ENCODE measurements around the gene CYP4Z1.
"Not testable (repeated sequence)": the region's sequence is repeated elsewhere in the genome, so short reads cannot be mapped to it uniquely, and the experiment has no call there.

CYP4Z1 gene

GRCh38 chr1:47067097-47067594 lies at the start of gene CYP4Z1:
CYP4Z1 (plus strand) TSS chr1:47067231; CDS start chr1:47067491, 260 bp downstream.
- H3K4me3 ChIP-seq (ENCODE audit: low read length), result no peak within 1 kb of the TSS
- TF ChIP-seq ZNF274 (IDR thresholded peaks at IDR 0.05; ENCODE audit: low read depth, low read length), result no peak

GRCh38 chr1:47021070-47021469 lies 46.0 kb upstream of the CYP4Z1 start:
- no peak overlapping the region for H3K4me3 ChIP-seq (ENCODE audit: low read length)
- no peak for TF ChIP-seq ZNF274 (IDR thresholded peaks at IDR 0.05; ENCODE audit: low read depth, low read length)

GRCh38 chr1:47023268-47024140 lies 43.5 kb upstream of the CYP4Z1 start, which contains the start of gene CYP4X1:
CYP4X1 (plus strand) TSS chr1:47023669; CDS start chr1:47023818, 149 bp downstream.
- TF ChIP-seq ZNF274 (IDR thresholded peaks at IDR 0.05; ENCODE audit: low read depth, low read length), result no peak
- no peak within 1 kb of the TSS; the same call in 1 of the 2 replicates for H3K4me3 ChIP-seq (ENCODE audit: low read length)

GRCh38 chr1:47024141-47024801 lies 42.8 kb upstream of the CYP4Z1 start:
- no peak for TF ChIP-seq ZNF274 (IDR thresholded peaks at IDR 0.05; ENCODE audit: low read depth, low read length)
- no peak overlapping the region; the same call in 1 of the 2 replicates for H3K4me3 ChIP-seq (ENCODE audit: low read length)

GRCh38 chr1:47030170-47030805 lies 36.7 kb upstream of the CYP4Z1 start:
- no peak for TF ChIP-seq ZNF274 (IDR thresholded peaks at IDR 0.05; ENCODE audit: low read depth, low read length)
- no peak overlapping the region for H3K4me3 ChIP-seq (ENCODE audit: low read length)

- H3K4me3 ChIP-seq (ENCODE audit: low read length), result no peak overlapping the region
- no peak for TF ChIP-seq ZNF274 (IDR thresholded peaks at IDR 0.05; ENCODE audit: low read depth, low read length)
These were observed 36.0 kb upstream of the CYP4Z1 start for GRCh38 chr1:47031059-47031458.

GRCh38 chr1:47031585-47031984 lies 35.4 kb upstream of the CYP4Z1 start:
- TF ChIP-seq ZNF274 (IDR thresholded peaks at IDR 0.05; ENCODE audit: low read depth, low read length), result no peak
- no peak overlapping the region for H3K4me3 ChIP-seq (ENCODE audit: low read length)

- no peak overlapping the region for H3K4me3 ChIP-seq (ENCODE audit: low read length)
- TF ChIP-seq ZNF274 (IDR thresholded peaks at IDR 0.05; ENCODE audit: low read depth, low read length), result no peak
These were observed 30.3 kb upstream of the CYP4Z1 start for GRCh38 chr1:47036764-47037163.

- no peak for TF ChIP-seq ZNF274 (IDR thresholded peaks at IDR 0.05; ENCODE audit: low read depth, low read length)
- no peak overlapping the region for H3K4me3 ChIP-seq (ENCODE audit: low read length)
These were observed 7.7 kb upstream of the CYP4Z1 start for GRCh38 chr1:47059376-47059775.

- not testable (repeated sequence) for H3K4me3 ChIP-seq (ENCODE audit: low read length)
These were observed 2.0 kb downstream of the CYP4Z1 start for GRCh38 chr1:47069080-47069479.

GRCh38 chr1:47069509-47069908 lies 2.5 kb downstream of the CYP4Z1 start:
- not testable (repeated sequence) for H3K4me3 ChIP-seq (ENCODE audit: low read length)

GRCh38 chr1:47089356-47089755 lies 22.3 kb downstream of the CYP4Z1 start:
- H3K4me3 ChIP-seq (ENCODE audit: low read length), result not testable (repeated sequence)

- H3K4me3 ChIP-seq (ENCODE audit: low read length), result not testable (repeated sequence)
These were observed 24.4 kb downstream of the CYP4Z1 start for GRCh38 chr1:47091476-47091875.

GRCh38 chr1:47104816-47105215 lies 37.8 kb downstream of the CYP4Z1 start:
- no peak overlapping the region for H3K4me3 ChIP-seq (ENCODE audit: low read length)
- TF ChIP-seq ZNF274 (IDR thresholded peaks at IDR 0.05; ENCODE audit: low read depth, low read length), result no peak

- TF ChIP-seq ZNF274 (IDR thresholded peaks at IDR 0.05; ENCODE audit: low read depth, low read length), result no peak
- H3K4me3 ChIP-seq (ENCODE audit: low read length), result no peak overlapping the region
These were observed 39.8 kb downstream of the CYP4Z1 start for GRCh38 chr1:47106792-47107191.

- not testable (repeated sequence) for H3K4me3 ChIP-seq (ENCODE audit: low read length)
These were observed 41.0 kb downstream of the CYP4Z1 start for GRCh38 chr1:47107851-47108574.

- not testable (repeated sequence) for H3K4me3 ChIP-seq (ENCODE audit: low read length)
These were observed 42.5 kb downstream of the CYP4Z1 start for GRCh38 chr1:47109482-47109881.

Measured in GM08714 (cell line).